Hepatocyte (in vitro differentiated cells): ENCODE results near the gene POLR1C. TPM values are rescaled to one million over a fixed set of nuclear protein-coding genes. Genes with fewer than 3 reads are reported as not detected.
"Not testable (repeated sequence)": the region's sequence is repeated elsewhere in the genome, so short reads cannot be mapped to it uniquely, and the experiment has no call there.

Source experiments
- DNase-seq: peaks from one replicate; pipeline ENCODE4 v3.0.0-alpha.2; 2016; ENCODE audit warnings: low spot score
- H2AFZ ChIP-seq: fragments of 200-600 bp; sonication (generic); 2 replicates; pipeline ENCODE4 v1.6.0; 2016; ENCODE audit warnings: antibody characterized with exemption, mild to moderate bottlenecking
- H3K27ac ChIP-seq: fragments of 200-600 bp; sonication (generic); 2 replicates; pipeline ENCODE4 v1.5.1; 2016; ENCODE audit warnings: mild to moderate bottlenecking
- H3K27me3 ChIP-seq: fragments of 200-600 bp; sonication (generic); 2 replicates; pipeline ENCODE4 v1.6.1; 2016
- H3K36me3 ChIP-seq: fragments of 200-600 bp; sonication (generic); replicated peaks from 2 replicates; pipeline ENCODE4 v1.5.1; 2016; ENCODE audit warnings: low read depth; ENCODE audit not compliant: insufficient read depth
- H3K4me1 ChIP-seq: fragments of 200-600 bp; sonication (generic); 2 replicates; pipeline ENCODE4 v1.5.1; 2016; ENCODE audit warnings: mild to moderate bottlenecking, moderate library complexity; ENCODE audit not compliant: insufficient read depth
- H3K4me2 ChIP-seq: fragments of 200-600 bp; sonication (generic); 2 replicates; pipeline ENCODE4 v1.6.0; 2016
- H3K4me3 ChIP-seq: fragments of 200-600 bp; sonication (generic); 2 replicates; pipeline ENCODE4 v1.5.1; 2016; ENCODE audit warnings: mild to moderate bottlenecking
- H3K79me2 ChIP-seq: fragments of 200-600 bp; sonication (generic); 2 replicates; pipeline ENCODE4 v1.6.0; 2017; ENCODE audit warnings: mild to moderate bottlenecking
- H3K9me2 ChIP-seq: fragments of 200-600 bp; sonication (generic); replicated peaks from 2 replicates; pipeline ENCODE4 v1.6.0; 2017; ENCODE audit warnings: mild to moderate bottlenecking; ENCODE audit not compliant: insufficient read depth
- H3K9me3 ChIP-seq: fragments of 200-600 bp; sonication (generic); 2 replicates; pipeline ENCODE4 v1.5.1; 2016; ENCODE audit warnings: low read depth, mild to moderate bottlenecking
- H4K20me1 ChIP-seq: fragments of 200-600 bp; sonication (generic); 2 replicates; pipeline ENCODE4 v1.6.0; 2016; ENCODE audit warnings: mild to moderate bottlenecking; ENCODE audit not compliant: insufficient read depth, poor library complexity, severe bottlenecking
- CTCF ChIP-seq: fragments of 200-600 bp; sonication (generic); IDR thresholded peaks from 2 replicates; pipeline ENCODE4 v1.5.1; 2016; ENCODE audit warnings: antibody characterized with exemption, mild to moderate bottlenecking; ENCODE audit not compliant: poor library complexity
- EZH2 ChIP-seq: fragments of 200-600 bp; sonication (generic); IDR thresholded peaks from 2 replicates; pipeline ENCODE4 v1.6.1; 2016; ENCODE audit warnings: antibody characterized with exemption, mild to moderate bottlenecking, borderline replicate concordance
- EZH2phosphoT487 ChIP-seq: fragments of 200-600 bp; sonication (generic); IDR thresholded peaks from one replicate; pipeline ENCODE4 v1.6.1; 2018; ENCODE audit warnings: antibody characterized with exemption, mild to moderate bottlenecking, low read depth, moderate library complexity; ENCODE audit not compliant: unreplicated experiment, severe bottlenecking
- WGBS: methylation state at CpG from one replicate; pipeline ENCODE4 v1.1.6; 2016; ENCODE audit warnings: low lambda C conversion rate; ENCODE audit errors: missing lambda C conversion rate; 5-methylcytosine and 5-hydroxymethylcytosine counted together
- polyA plus RNA-seq: library from polyadenylated mRNA; unstranded; fragments of >200 nt; fragmentation: Nextera tagmentation; extraction: Ambion mirVana; gene quantifications from 2 replicates; pipeline ENCODE4 v1.2.1, GENCODE V29; 2016
- total RNA-seq: library from RNA; depleted of rRNA; stranded (reverse); fragments of >200 nt; gene quantifications from 2 replicates; pipeline ENCODE4 v1.2.3, GENCODE V29; 2014

POLR1C gene
- total and polyA plus RNA-seq, 2 experiments from 2014 or later: 26.1 to 36.2 TPM

DNA sequence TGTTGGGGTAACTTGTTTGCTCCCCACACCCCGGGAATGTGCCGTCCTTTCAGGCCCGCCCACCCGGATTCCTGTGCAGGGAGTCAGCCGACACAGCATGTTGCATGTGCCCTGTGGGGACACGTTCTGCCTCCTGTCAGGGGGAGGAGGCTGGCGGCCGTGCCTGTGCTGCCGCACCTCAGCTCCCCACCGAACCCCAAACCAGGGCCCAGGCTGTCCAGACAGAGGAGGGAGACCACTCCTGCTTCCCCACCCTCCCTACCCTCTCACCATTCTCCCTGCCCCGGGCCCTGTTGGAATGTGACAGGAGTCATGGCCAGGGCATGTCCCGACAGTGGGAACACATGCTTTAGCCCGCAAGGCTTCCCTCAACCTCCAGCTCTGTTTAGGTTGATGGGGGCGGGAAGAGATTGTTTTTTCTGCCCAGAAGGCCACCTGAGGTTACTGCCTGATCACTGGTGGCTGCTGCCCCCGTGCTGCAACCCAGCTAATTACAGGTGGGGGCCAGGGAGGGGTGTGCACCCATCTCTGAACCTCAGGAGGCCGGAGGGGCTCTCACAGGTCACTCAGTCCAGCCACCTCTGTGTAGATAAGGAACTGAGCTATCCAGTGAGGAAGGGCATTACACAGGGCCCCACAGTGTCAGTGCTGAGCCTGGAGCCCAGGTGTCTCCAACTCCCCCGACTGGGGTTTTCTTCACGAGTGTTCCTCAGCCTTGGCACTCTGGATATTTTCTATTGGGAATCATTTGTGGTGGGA lies 20.3 kb upstream of the POLR1C start:
- Histone ChIP-seq H4K20me1 (peaks cover 30% of the 10 kb centered on the region), H2AFZ (no peak overlapping the region), H3K36me3 (no peaks in the 10 kb centered on the region), H3K4me3 (no peak overlapping the region), H3K9me2 (no peaks in the 10 kb centered on the region), H3K9me3 (no peaks in the 10 kb centered on the region), H3K27me3 (no peaks in the 10 kb centered on the region), H3K27ac (peak overlapping the region; percentile 55), H3K4me2 (peak overlapping the region; percentile 62), H3K4me1 (peaks cover 46% of the 10 kb centered on the region), H3K79me2 (peaks cover 17% of the 10 kb centered on the region)
- WGBS: 52% methylated on average over 18 of the region's 18 CpGs
- DNase-seq: peak; percentile 71
- TF ChIP-seq EZH2phosphoT487 (no peak), CTCF (peak; percentile 63)

DNA sequence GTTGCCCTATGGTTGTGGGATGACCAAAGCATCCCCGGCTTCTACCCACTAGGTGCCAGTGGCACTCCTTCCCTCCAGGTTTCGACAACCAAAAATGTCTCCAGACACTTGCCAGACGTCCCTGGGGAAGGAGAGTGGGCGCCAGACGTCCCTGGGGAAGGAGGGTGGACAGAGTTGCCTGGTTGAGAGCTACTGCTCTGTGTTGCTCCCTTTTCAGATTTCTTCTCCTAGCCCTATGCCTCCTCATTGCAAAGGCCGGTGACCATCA lies 19.8 kb upstream of the POLR1C start:
- H3K9me2 ChIP-seq: no peaks in the 10 kb centered on the region
- H3K4me2 ChIP-seq: no peak overlapping the region
- 83% methylated on average over 6 of the region's 6 CpGs for WGBS

DNA sequence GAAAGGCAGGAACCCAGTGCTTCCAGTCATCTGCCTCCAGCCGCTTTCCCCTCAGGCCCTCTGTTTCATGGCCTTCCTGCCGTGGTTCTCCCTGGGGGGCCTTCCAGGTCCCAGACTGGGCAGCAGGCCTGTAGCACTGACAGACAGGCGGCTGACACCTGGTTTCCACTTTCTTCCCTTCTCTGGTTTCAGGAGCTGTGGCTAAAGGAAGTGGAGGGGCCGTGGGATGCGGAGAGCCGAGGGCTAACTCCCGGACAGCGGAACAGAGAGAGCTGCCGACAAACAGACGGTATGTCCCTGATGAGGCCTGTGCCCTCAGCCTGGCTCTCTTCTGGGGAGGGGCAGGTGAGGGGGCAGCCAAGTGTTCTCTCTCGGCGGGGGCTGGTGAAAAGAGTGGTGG lies 19.2 kb upstream of the POLR1C start:
- Histone ChIP-seq H3K36me3 (no peaks in the 10 kb centered on the region), H3K4me1 (peaks cover 35% of the 10 kb centered on the region), H3K4me3 (no peak overlapping the region), H3K27me3 (no peaks in the 10 kb centered on the region), H3K4me2 (no peak overlapping the region), H2AFZ (no peak overlapping the region), H3K27ac (no peak overlapping the region), H3K9me2 (no peaks in the 10 kb centered on the region), H3K9me3 (no peaks in the 10 kb centered on the region), H4K20me1 (peaks cover 20% of the 10 kb centered on the region), H3K79me2 (peaks cover 17% of the 10 kb centered on the region)
- 90% methylated on average over 12 of the region's 12 CpGs for WGBS
- TF ChIP-seq EZH2phosphoT487: no peak
- no peak for TF ChIP-seq CTCF
- TF ChIP-seq EZH2: no peak
- no peak for DNase-seq

More for the DNA sequence above, 19.8 kb upstream of the POLR1C start:
- Histone ChIP-seq H3K36me3 (no peaks in the 10 kb centered on the region), H3K4me3 (no peak overlapping the region), H3K27ac (no peak overlapping the region), H4K20me1 (peaks cover 25% of the 10 kb centered on the region), H2AFZ (no peak overlapping the region), H3K79me2 (peaks cover 17% of the 10 kb centered on the region), H3K9me3 (no peaks in the 10 kb centered on the region), H3K4me1 (peaks cover 41% of the 10 kb centered on the region), H3K27me3 (no peaks in the 10 kb centered on the region)
- TF ChIP-seq EZH2phosphoT487 (no peak), EZH2 (no peak), CTCF (no peak)
- no peak for DNase-seq

GRCh38 chr6:43498291-43498690 lies 18.6 kb upstream of the POLR1C start:
- H2AFZ ChIP-seq, H3K4me3 ChIP-seq, H3K9me3 ChIP-seq, H3K36me3 ChIP-seq, H3K9me2 ChIP-seq, H3K4me2 ChIP-seq, H3K27ac ChIP-seq, H3K27me3 ChIP-seq, DNase-seq: not testable (repeated sequence)
- peaks cover 17% of the 10 kb centered on the region for H3K79me2 ChIP-seq
- H4K20me1 ChIP-seq: peaks cover 14% of the 10 kb centered on the region
- peaks cover 29% of the 10 kb centered on the region for H3K4me1 ChIP-seq
- 96% methylated on average over 5 of the region's 5 CpGs for WGBS
